ENCODE measurements around the gene PTPRG.

Gene PTPRG

GRCh38 chr3:62255758-62256157 lies 694.4 kb downstream of the PTPRG start:
- no peak overlapping the region for H3K27ac ChIP-seq (ENCODE audit: poor library complexity, severe bottlenecking)
- DNase-seq (ENCODE audit: low spot score) (no peak), ATAC-seq (ENCODE audit: low read depth) (no peak)
- H3K4me1 ChIP-seq (ENCODE audit: insufficient read depth, poor library complexity, severe bottlenecking): peaks cover 2% of the 10 kb centered on the region
- H3K4me3 ChIP-seq (ENCODE audit: severe bottlenecking): no peak overlapping the region
- H3K36me3 ChIP-seq (ENCODE audit: low read depth): no peaks in the 10 kb centered on the region; the same call in 1 of the 2 replicates
- no peaks in the 10 kb centered on the region for H3K27me3 ChIP-seq (ENCODE audit: insufficient read depth, poor library complexity, severe bottlenecking)
- TF ChIP-seq CTCF (IDR thresholded peaks at IDR 0.05; ENCODE audit: poor library complexity, severe bottlenecking): no peak
- H3K9me3 ChIP-seq (ENCODE audit: severe bottlenecking): no peaks in the 10 kb centered on the region

GRCh38 chr3:62259924-62260323 lies 698.6 kb downstream of the PTPRG start:
- Histone ChIP-seq H3K36me3 (ENCODE audit: low read depth) (peaks cover 5% of the 10 kb centered on the region; the same call in 1 of the 2 replicates), H3K9me3 (ENCODE audit: severe bottlenecking) (no peaks in the 10 kb centered on the region), H3K27ac (ENCODE audit: poor library complexity, severe bottlenecking) (no peak overlapping the region), H3K27me3 (ENCODE audit: insufficient read depth, poor library complexity, severe bottlenecking) (no peaks in the 10 kb centered on the region), H3K4me1 (ENCODE audit: insufficient read depth, poor library complexity, severe bottlenecking) (peaks cover 9% of the 10 kb centered on the region), H3K4me3 (ENCODE audit: severe bottlenecking) (no peak overlapping the region)
- DNase-seq (ENCODE audit: low spot score) (no peak), ATAC-seq (ENCODE audit: low read depth) (no peak)
- TF ChIP-seq CTCF (IDR thresholded peaks at IDR 0.05; ENCODE audit: poor library complexity, severe bottlenecking): no peak

GRCh38 chr3:62260655-62261054 lies 699.3 kb downstream of the PTPRG start:
- Histone ChIP-seq H3K27me3 (ENCODE audit: insufficient read depth, poor library complexity, severe bottlenecking) (no peaks in the 10 kb centered on the region), H3K9me3 (ENCODE audit: severe bottlenecking) (no peaks in the 10 kb centered on the region), H3K4me3 (ENCODE audit: severe bottlenecking) (no peak overlapping the region), H3K36me3 (ENCODE audit: low read depth) (peaks cover 5% of the 10 kb centered on the region; the same call in 1 of the 2 replicates), H3K4me1 (ENCODE audit: insufficient read depth, poor library complexity, severe bottlenecking) (peaks cover 9% of the 10 kb centered on the region), H3K27ac (ENCODE audit: poor library complexity, severe bottlenecking) (no peak overlapping the region)
- DNase-seq (ENCODE audit: low spot score) (no peak), ATAC-seq (ENCODE audit: low read depth) (no peak)
- no peak for TF ChIP-seq CTCF (IDR thresholded peaks at IDR 0.05; ENCODE audit: poor library complexity, severe bottlenecking)

GRCh38 chr3:62261121-62261520 lies 699.8 kb downstream of the PTPRG start:
- peaks cover 9% of the 10 kb centered on the region for H3K4me1 ChIP-seq (ENCODE audit: insufficient read depth, poor library complexity, severe bottlenecking)
- no peaks in the 10 kb centered on the region for H3K9me3 ChIP-seq (ENCODE audit: severe bottlenecking)
- peak; percentile 84 for ATAC-seq (ENCODE audit: low read depth)
- peaks cover 5% of the 10 kb centered on the region; the same call in 1 of the 2 replicates for H3K36me3 ChIP-seq (ENCODE audit: low read depth)
- no peak overlapping the region for H3K27ac ChIP-seq (ENCODE audit: poor library complexity, severe bottlenecking)
- DNase-seq (ENCODE audit: low spot score): no peak
- no peaks in the 10 kb centered on the region for H3K27me3 ChIP-seq (ENCODE audit: insufficient read depth, poor library complexity, severe bottlenecking)
- H3K4me3 ChIP-seq (ENCODE audit: severe bottlenecking): no peak overlapping the region
- TF ChIP-seq CTCF (IDR thresholded peaks at IDR 0.05; ENCODE audit: poor library complexity, severe bottlenecking): no peak

- H3K27me3 ChIP-seq (ENCODE audit: insufficient read depth, poor library complexity, severe bottlenecking): no peaks in the 10 kb centered on the region
- ATAC-seq (ENCODE audit: low read depth): no peak
- TF ChIP-seq CTCF (IDR thresholded peaks at IDR 0.05; ENCODE audit: poor library complexity, severe bottlenecking): no peak
Observed at GRCh38 chr3:62261736-62262135, 700.4 kb downstream of the PTPRG start.

More at GRCh38 chr3:62261736-62262135, 700.4 kb downstream of the PTPRG start:
- no peak for DNase-seq (ENCODE audit: low spot score)
- Histone ChIP-seq H3K4me1 (ENCODE audit: insufficient read depth, poor library complexity, severe bottlenecking) (peaks cover 9% of the 10 kb centered on the region), H3K27ac (ENCODE audit: poor library complexity, severe bottlenecking) (no peak overlapping the region), H3K4me3 (ENCODE audit: severe bottlenecking) (no peak overlapping the region), H3K36me3 (ENCODE audit: low read depth) (peaks cover 5% of the 10 kb centered on the region; the same call in 1 of the 2 replicates), H3K9me3 (ENCODE audit: severe bottlenecking) (no peaks in the 10 kb centered on the region)

Data from RWPE2 (cell line).